ENCODE data around the gene GORASP2. TPM values are rescaled to one million over a fixed set of nuclear protein-coding genes. Genes with fewer than 3 reads are reported as not detected.

GORASP2 gene
- 36.2 and 39.0 TPM in 2 replicates for total RNA-seq

DNA sequence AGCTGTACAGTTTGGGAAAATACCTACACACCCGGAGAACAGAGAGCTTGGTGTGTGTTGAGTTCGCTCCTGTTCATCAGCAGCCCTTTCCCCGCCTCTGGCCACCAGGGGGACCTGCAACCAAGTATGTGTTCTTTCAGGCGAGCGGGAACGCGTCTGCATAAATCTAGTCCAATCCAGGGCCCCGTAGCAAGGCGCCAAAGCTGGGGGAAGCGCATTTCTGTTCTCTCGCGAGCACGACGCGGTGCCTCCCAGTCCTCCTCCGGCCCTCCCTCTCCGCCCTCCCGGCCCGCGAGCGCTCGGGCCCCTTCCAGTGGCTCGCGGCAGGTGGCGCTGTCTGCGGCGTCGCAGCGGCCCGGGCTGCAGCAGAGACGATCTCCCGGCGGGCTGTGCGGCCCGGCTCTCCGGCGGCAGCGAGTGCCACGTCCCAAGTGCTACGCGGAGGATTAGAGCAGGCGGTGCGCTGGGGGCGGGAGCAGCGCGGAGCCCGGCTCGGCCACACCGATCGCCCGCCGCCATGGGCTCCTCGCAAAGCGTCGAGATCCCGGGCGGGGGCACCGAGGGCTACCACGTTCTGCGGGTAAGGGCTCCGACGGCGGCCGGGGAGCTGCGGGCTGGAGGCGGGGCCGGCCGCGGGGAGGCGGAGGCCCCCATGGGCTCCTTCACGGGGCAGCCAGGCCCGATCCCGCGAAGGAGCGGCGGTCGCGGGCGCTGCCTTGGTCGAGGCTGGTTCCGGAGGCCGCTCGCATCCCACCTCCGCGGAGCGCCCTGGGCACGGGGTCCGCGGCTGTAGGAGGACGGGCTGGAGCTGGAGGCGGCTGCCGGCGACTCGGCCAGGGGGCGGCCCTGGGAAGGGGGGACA is at the start of gene GORASP2:
TSS of gene GORASP2 (plus strand) at position 430 of the 862 bp plus-strand sequence. CDS start at position 518, 88 bp downstream.

Other genes starting within 250 kb of the GORASP2 start
- gene SP5, start 213.9 kb upstream of the GORASP2 start, total RNA-seq, result not detected in 2 replicates
- 0.33 and 1.6 TPM in 2 replicates for gene ERICH2, start 158.9 kb upstream of the GORASP2 start, total RNA-seq
- not detected in 2 replicates for gene GAD1, start 112.4 kb upstream of the GORASP2 start, total RNA-seq
- gene TLK1, start 231.6 kb downstream of the GORASP2 start, total RNA-seq, result 19.1 and 27.0 TPM in 2 replicates